LNCAP (cell line): Measurements from ENCODE around the gene NR2C2.

ENCODE experiments used
- CTCF ChIP-seq: fragments of 450-650 bp; IDR thresholded peaks from 2 replicates; pipeline ENCODE4 v1.5.1; 2017; ENCODE audit warnings: mild to moderate bottlenecking

Gene NR2C2

GRCh38 chr3:14926592-14926991 lies 20.8 kb upstream of the NR2C2 start:
- TF ChIP-seq CTCF = no peak

GRCh38 chr3:14927308-14927707 lies 20.1 kb upstream of the NR2C2 start:
- no peak for TF ChIP-seq CTCF

GRCh38 chr3:14929310-14930074 lies 17.9 kb upstream of the NR2C2 start:
- no peak for TF ChIP-seq CTCF

- TF ChIP-seq CTCF = no peak
Observed at GRCh38 chr3:14933820-14934425, 13.5 kb upstream of the NR2C2 start.

- TF ChIP-seq CTCF = no peak
Observed at GRCh38 chr3:14935592-14936345, 11.6 kb upstream of the NR2C2 start.

- no peak for TF ChIP-seq CTCF
Observed at GRCh38 chr3:14938954-14939353, 8.4 kb upstream of the NR2C2 start.

GRCh38 chr3:14941871-14942270 lies 5.5 kb upstream of the NR2C2 start:
- TF ChIP-seq CTCF = no peak
